ENCODE data around the gene COPS4. TPM values are rescaled to one million over a fixed set of nuclear protein-coding genes. Genes with fewer than 3 reads are reported as not detected.

The COPS4 gene
- total RNA-seq, 4 donors from 2014 or later: 6.7 to 81.8 (median 32.3) TPM

- Histone ChIP-seq H3K27ac (no peak overlapping the region), H3K4me3 (no peak overlapping the region), H3K36me3 (peaks cover 0 to 17% (median 0%) of the 10 kb centered on the region in 4 donors), H3K9me3 (no peaks in the 10 kb centered on the region), H3K4me1 (no peaks in the 10 kb centered on the region), H3K27me3 (no peaks in the 10 kb centered on the region)
- intact Hi-C loops (cut with DNase I; ENCODE audit: low total_unique reads) (no loop called here), in situ Hi-C loops (cut with MboI; ENCODE audit: low pct_ligation_motif_present in 1 of 4, low pct_unique_long_range_greater_than_20kb in 1 of 4, low sequenced_read_pairs in 3 of 4) (loop anchor here in 2 of 4 donors (10.0 to 25.0 kb wide), 2 partner anchors 165 to 173 kb away; no protein-coding TSS in a partner anchor)
- no peak for DNase-seq
- 91 to 92% methylated on average over 2 of the region's 2 CpGs for WGBS, 2 donors (ENCODE audit: low coverage in 1 of 2)
- TF ChIP-seq POLR2A (IDR thresholded peaks at IDR 0.05): no peak
- no peak for TF ChIP-seq CTCF (IDR thresholded peaks at IDR 0.05)
- no peak for TF ChIP-seq EP300 (IDR thresholded peaks at IDR 0.05; ENCODE audit: low read depth)
- TF ChIP-seq POLR2AphosphoS5 (IDR thresholded peaks at IDR 0.05): no peak
Observed at GRCh38 chr4:83089410-83090157, 54.6 kb downstream of the COPS4 start.

GRCh38 chr4:83093060-83093640, 58.2 kb downstream of the COPS4 start:
- no peaks in the 10 kb centered on the region for H3K9me3 ChIP-seq
- no peak for DNase-seq
- intact Hi-C loops (cut with DNase I; ENCODE audit: low total_unique reads) (no loop called here), in situ Hi-C loops (cut with MboI; ENCODE audit: low pct_ligation_motif_present in 1 of 4, low pct_unique_long_range_greater_than_20kb in 1 of 4, low sequenced_read_pairs in 3 of 4) (loop anchor here in 1 of 4 donors (25.0 kb wide), 1 partner anchor 169 kb away; no protein-coding TSS in a partner anchor)
- 80 to 83% methylated on average over 3 to 6 of the region's 6 CpGs for WGBS, 2 donors (ENCODE audit: low coverage in 1 of 2)
- H3K36me3 ChIP-seq: peaks cover 0 to 20% (median 0%) of the 10 kb centered on the region in 4 donors
- H3K4me3 ChIP-seq: no peak overlapping the region
- no peak for TF ChIP-seq EP300 (IDR thresholded peaks at IDR 0.05; ENCODE audit: low read depth)
- TF ChIP-seq POLR2A (IDR thresholded peaks at IDR 0.05): no peak
- TF ChIP-seq POLR2AphosphoS5 (IDR thresholded peaks at IDR 0.05): no peak
- TF ChIP-seq CTCF (IDR thresholded peaks at IDR 0.05): no peak
- H3K27me3 ChIP-seq: no peaks in the 10 kb centered on the region
- no peaks in the 10 kb centered on the region for H3K4me1 ChIP-seq
- H3K27ac ChIP-seq: no peak overlapping the region

- Histone ChIP-seq H3K27ac (no peak overlapping the region), H3K4me3 (no peak overlapping the region), H3K4me1 (no peaks in the 10 kb centered on the region), H3K9me3 (no peaks in the 10 kb centered on the region), H3K36me3 (peaks cover 0 to 20% (median 0%) of the 10 kb centered on the region in 4 donors), H3K27me3 (no peaks in the 10 kb centered on the region)
- no peak for TF ChIP-seq EP300 (IDR thresholded peaks at IDR 0.05; ENCODE audit: low read depth)
- no peak for TF ChIP-seq POLR2AphosphoS5 (IDR thresholded peaks at IDR 0.05)
- no peak for TF ChIP-seq POLR2A (IDR thresholded peaks at IDR 0.05)
- TF ChIP-seq CTCF (IDR thresholded peaks at IDR 0.05): no peak
- 79 to 81% methylated on average over 2 of the region's 2 CpGs for WGBS, 2 donors (ENCODE audit: low coverage in 1 of 2)
- no peak for DNase-seq
- intact Hi-C loops (cut with DNase I; ENCODE audit: low total_unique reads): no loop called here
- in situ Hi-C loops (cut with MboI; ENCODE audit: low pct_ligation_motif_present in 1 of 4, low pct_unique_long_range_greater_than_20kb in 1 of 4, low sequenced_read_pairs in 3 of 4): loop anchor here in 1 of 4 donors (25.0 kb wide), 1 partner anchor 166 kb away; no protein-coding TSS in a partner anchor
Observed at GRCh38 chr4:83096397-83096796, 61.4 kb downstream of the COPS4 start.

- no peak for DNase-seq
- no peak for TF ChIP-seq CTCF (IDR thresholded peaks at IDR 0.05)
- TF ChIP-seq POLR2A (IDR thresholded peaks at IDR 0.05): no peak
- TF ChIP-seq POLR2AphosphoS5 (IDR thresholded peaks at IDR 0.05): no peak
- no peak for TF ChIP-seq EP300 (IDR thresholded peaks at IDR 0.05; ENCODE audit: low read depth)
- peaks cover 0 to 7% (median 0%) of the 10 kb centered on the region in 4 donors for H3K36me3 ChIP-seq
- H3K4me3 ChIP-seq: no peak overlapping the region
- peaks cover 0 to 12% (median 8%) of the 10 kb centered on the region in 4 donors for H3K4me1 ChIP-seq
- intact Hi-C loops (cut with DNase I; ENCODE audit: low total_unique reads) (no loop called here), in situ Hi-C loops (cut with MboI; ENCODE audit: low pct_ligation_motif_present in 1 of 4, low pct_unique_long_range_greater_than_20kb in 1 of 4, low sequenced_read_pairs in 3 of 4) (loop anchor here in 1 of 4 donors (25.0 kb wide), 1 partner anchor 532 kb away; no protein-coding TSS in a partner anchor)
- H3K27ac ChIP-seq: no peak overlapping the region
- 94 to 96% methylated on average over 6 to 7 of the region's 7 CpGs for WGBS, 2 donors (ENCODE audit: low coverage in 1 of 2)
- no peaks in the 10 kb centered on the region for H3K27me3 ChIP-seq
- H3K9me3 ChIP-seq: no peaks in the 10 kb centered on the region
Observed at GRCh38 chr4:83104991-83105390, 70.0 kb downstream of the COPS4 start.

All from transverse colon (tissue), 4 donors.